Measurements from ENCODE around the gene WNT9A.

The WNT9A gene

DNA sequence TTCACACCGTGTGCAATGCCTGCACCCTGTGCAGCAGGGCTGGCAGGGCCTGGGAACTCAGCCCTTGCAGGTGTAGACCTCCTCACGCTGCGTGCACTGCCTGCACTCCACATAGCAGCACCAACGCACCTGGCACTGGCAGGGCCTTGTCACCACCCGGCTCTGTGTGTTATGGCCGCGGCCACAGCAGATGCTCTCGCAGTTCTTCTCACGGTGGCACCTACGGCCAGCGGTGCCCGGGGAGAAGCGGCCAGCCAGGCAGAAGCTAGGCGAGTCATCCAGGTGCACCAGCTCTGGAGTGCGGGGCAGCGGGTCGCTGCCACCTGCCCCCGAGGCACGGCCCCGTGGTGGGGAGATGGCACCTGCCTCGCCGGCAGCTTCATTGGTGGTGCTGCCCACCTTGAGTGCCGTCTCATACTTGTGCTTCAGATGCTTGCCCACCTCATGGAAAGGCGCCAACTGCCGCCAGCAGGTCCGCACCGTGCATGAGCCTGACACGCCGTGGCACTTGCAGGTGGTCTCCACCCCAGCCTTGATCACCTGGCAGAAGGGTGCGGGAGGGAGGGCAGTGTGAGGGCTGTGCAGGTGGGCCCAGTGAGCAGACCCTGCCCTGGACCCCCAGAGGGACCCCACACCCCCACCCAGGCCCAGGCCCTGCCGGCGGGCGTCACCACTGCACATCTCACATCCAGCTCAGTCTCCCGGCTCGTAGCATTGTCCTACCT lies 26.1 kb downstream of the WNT9A start:
- DNase-seq (ENCODE audit: low spot score in 2 of 2), result no peak
- Mint-ChIP-seq H3K27me3 (no peaks in the 10 kb centered on the region), H3K36me3 (ENCODE audit: insufficient read depth) (no peaks in the 10 kb centered on the region), H3K4me3 (no peak overlapping the region), H3K9me3 (no peaks in the 10 kb centered on the region), H3K27ac (ENCODE audit: low read depth) (no peak overlapping the region), H3K4me1 (no peaks in the 10 kb centered on the region)
- ATAC-seq (replicated peaks; ENCODE audit: extremely low read depth, poor library complexity, severe bottlenecking), result no peak

- no peak for ATAC-seq (replicated peaks; ENCODE audit: extremely low read depth, poor library complexity, severe bottlenecking)
- Mint-ChIP-seq H3K27me3 (no peaks in the 10 kb centered on the region), H3K4me3 (no peak overlapping the region), H3K9me3 (no peaks in the 10 kb centered on the region), H3K27ac (ENCODE audit: low read depth) (no peak overlapping the region), H3K4me1 (no peaks in the 10 kb centered on the region), H3K36me3 (ENCODE audit: insufficient read depth) (no peaks in the 10 kb centered on the region)
- no peak for DNase-seq (ENCODE audit: low spot score in 2 of 2)
Observed at GRCh38 chr1:227920896-227921295, 26.8 kb downstream of the WNT9A start.

GRCh38 chr1:227920426-227920825 lies 27.3 kb downstream of the WNT9A start:
- no peaks in the 10 kb centered on the region for H3K9me3 Mint-ChIP-seq
- H3K4me1 Mint-ChIP-seq, result no peaks in the 10 kb centered on the region
- no peak overlapping the region for H3K4me3 Mint-ChIP-seq
- DNase-seq (ENCODE audit: low spot score in 2 of 2), result no peak
- H3K27ac Mint-ChIP-seq (ENCODE audit: low read depth), result no peak overlapping the region
- H3K27me3 Mint-ChIP-seq, result no peaks in the 10 kb centered on the region
- no peak for ATAC-seq (replicated peaks; ENCODE audit: extremely low read depth, poor library complexity, severe bottlenecking)
- no peaks in the 10 kb centered on the region for H3K36me3 Mint-ChIP-seq (ENCODE audit: insufficient read depth)

- H3K36me3 Mint-ChIP-seq (ENCODE audit: insufficient read depth), result no peaks in the 10 kb centered on the region
- ATAC-seq (replicated peaks; ENCODE audit: extremely low read depth, poor library complexity, severe bottlenecking) (no peak), DNase-seq (ENCODE audit: low spot score in 2 of 2) (no peak)
- no peak overlapping the region for H3K4me3 Mint-ChIP-seq
- H3K4me1 Mint-ChIP-seq, result no peaks in the 10 kb centered on the region
- no peak overlapping the region for H3K27ac Mint-ChIP-seq (ENCODE audit: low read depth)
- no peaks in the 10 kb centered on the region for H3K9me3 Mint-ChIP-seq
- no peaks in the 10 kb centered on the region for H3K27me3 Mint-ChIP-seq
Observed at GRCh38 chr1:227919906-227920305, 27.8 kb downstream of the WNT9A start.

- no peaks in the 10 kb centered on the region for H3K27me3 Mint-ChIP-seq
- no peaks in the 10 kb centered on the region for H3K9me3 Mint-ChIP-seq
- ATAC-seq (replicated peaks; ENCODE audit: extremely low read depth, poor library complexity, severe bottlenecking) (no peak), DNase-seq (ENCODE audit: low spot score in 2 of 2) (no peak)
- H3K4me1 Mint-ChIP-seq, result no peaks in the 10 kb centered on the region
- no peak overlapping the region for H3K27ac Mint-ChIP-seq (ENCODE audit: low read depth)
- H3K4me3 Mint-ChIP-seq, result no peak overlapping the region
- no peaks in the 10 kb centered on the region for H3K36me3 Mint-ChIP-seq (ENCODE audit: insufficient read depth)
Observed at GRCh38 chr1:227918736-227919135, 29.0 kb downstream of the WNT9A start.

GRCh38 chr1:227918083-227918700 lies 29.5 kb downstream of the WNT9A start:
- Mint-ChIP-seq H3K9me3 (no peaks in the 10 kb centered on the region), H3K4me3 (no peak overlapping the region), H3K27ac (ENCODE audit: low read depth) (no peak overlapping the region), H3K36me3 (ENCODE audit: insufficient read depth) (no peaks in the 10 kb centered on the region), H3K27me3 (no peaks in the 10 kb centered on the region), H3K4me1 (no peaks in the 10 kb centered on the region)
- ATAC-seq (replicated peaks; ENCODE audit: extremely low read depth, poor library complexity, severe bottlenecking) (no peak), DNase-seq (ENCODE audit: low spot score in 2 of 2) (no peak)

- H3K27ac Mint-ChIP-seq (ENCODE audit: low read depth), result no peak overlapping the region
- no peak overlapping the region for H3K4me3 Mint-ChIP-seq
- no peaks in the 10 kb centered on the region for H3K9me3 Mint-ChIP-seq
- ATAC-seq (replicated peaks; ENCODE audit: extremely low read depth, poor library complexity, severe bottlenecking) (no peak), DNase-seq (ENCODE audit: low spot score in 2 of 2) (no peak)
- no peaks in the 10 kb centered on the region for H3K36me3 Mint-ChIP-seq (ENCODE audit: insufficient read depth)
- peaks cover 4% of the 10 kb centered on the region for H3K27me3 Mint-ChIP-seq
- H3K4me1 Mint-ChIP-seq, result no peaks in the 10 kb centered on the region
Observed at GRCh38 chr1:227917081-227917950, 30.4 kb downstream of the WNT9A start.

GRCh38 chr1:227916655-227917054 lies 31.1 kb downstream of the WNT9A start:
- Mint-ChIP-seq H3K9me3 (no peaks in the 10 kb centered on the region), H3K27ac (ENCODE audit: low read depth) (no peak overlapping the region), H3K27me3 (peaks cover 10% of the 10 kb centered on the region), H3K4me3 (no peak overlapping the region), H3K4me1 (no peaks in the 10 kb centered on the region), H3K36me3 (ENCODE audit: insufficient read depth) (no peaks in the 10 kb centered on the region)
- ATAC-seq (replicated peaks; ENCODE audit: extremely low read depth, poor library complexity, severe bottlenecking) (no peak), DNase-seq (ENCODE audit: low spot score in 2 of 2) (no peak)

DNA sequence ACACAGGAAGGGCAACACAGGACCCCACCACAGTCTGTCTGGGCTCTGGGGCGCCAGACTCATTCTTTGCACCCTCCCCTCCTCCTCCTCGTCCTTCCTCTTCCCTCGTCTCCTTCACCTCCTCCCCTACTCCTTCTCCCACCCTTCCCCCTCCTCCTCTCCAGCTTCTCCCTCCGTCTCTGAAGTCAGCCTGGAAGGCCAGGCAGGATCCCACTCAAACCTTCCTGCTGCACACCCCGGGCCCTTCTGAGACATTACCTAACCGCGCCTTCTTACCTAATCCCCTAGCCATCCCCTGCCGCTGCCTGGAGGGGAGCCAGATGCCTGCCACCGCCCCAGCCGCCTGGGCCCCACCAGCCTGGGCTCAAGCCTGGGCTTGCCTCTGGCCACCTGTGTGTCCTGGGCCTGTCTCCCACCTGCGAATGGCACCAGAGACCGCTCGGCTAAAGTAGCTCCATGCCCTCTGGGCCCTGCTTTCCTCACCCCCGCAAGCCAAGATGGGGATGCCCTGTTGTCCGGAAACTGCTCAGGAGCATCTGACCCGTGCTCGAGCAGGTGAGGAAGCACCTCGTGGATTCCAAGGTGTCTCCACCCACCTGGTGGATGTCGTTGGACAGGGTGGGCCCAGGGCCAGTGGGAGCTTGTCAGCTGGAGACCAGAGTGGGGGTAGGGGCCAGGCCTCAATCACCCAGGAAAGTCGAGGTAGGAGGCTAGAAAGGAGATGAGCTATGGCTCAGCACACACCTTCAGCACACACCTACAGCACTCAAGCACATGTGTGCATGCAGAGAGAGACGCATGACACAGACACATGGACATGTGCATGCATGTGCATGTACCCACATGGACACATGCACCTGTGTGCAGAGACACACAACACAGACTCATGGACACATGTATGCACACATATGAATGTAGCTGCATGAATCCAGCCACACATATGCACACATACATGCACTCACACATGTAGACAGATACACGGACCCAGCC lies 31.9 kb downstream of the WNT9A start:
- DNase-seq (ENCODE audit: low spot score in 2 of 2) (no peak), ATAC-seq (replicated peaks; ENCODE audit: extremely low read depth, poor library complexity, severe bottlenecking) (no peak)
- no peak overlapping the region for H3K4me3 Mint-ChIP-seq
- H3K27ac Mint-ChIP-seq (ENCODE audit: low read depth), result no peak overlapping the region
- no peaks in the 10 kb centered on the region for H3K36me3 Mint-ChIP-seq (ENCODE audit: insufficient read depth)
- H3K27me3 Mint-ChIP-seq, result peaks cover 10% of the 10 kb centered on the region
- H3K9me3 Mint-ChIP-seq, result no peaks in the 10 kb centered on the region
- no peaks in the 10 kb centered on the region for H3K4me1 Mint-ChIP-seq

DNA sequence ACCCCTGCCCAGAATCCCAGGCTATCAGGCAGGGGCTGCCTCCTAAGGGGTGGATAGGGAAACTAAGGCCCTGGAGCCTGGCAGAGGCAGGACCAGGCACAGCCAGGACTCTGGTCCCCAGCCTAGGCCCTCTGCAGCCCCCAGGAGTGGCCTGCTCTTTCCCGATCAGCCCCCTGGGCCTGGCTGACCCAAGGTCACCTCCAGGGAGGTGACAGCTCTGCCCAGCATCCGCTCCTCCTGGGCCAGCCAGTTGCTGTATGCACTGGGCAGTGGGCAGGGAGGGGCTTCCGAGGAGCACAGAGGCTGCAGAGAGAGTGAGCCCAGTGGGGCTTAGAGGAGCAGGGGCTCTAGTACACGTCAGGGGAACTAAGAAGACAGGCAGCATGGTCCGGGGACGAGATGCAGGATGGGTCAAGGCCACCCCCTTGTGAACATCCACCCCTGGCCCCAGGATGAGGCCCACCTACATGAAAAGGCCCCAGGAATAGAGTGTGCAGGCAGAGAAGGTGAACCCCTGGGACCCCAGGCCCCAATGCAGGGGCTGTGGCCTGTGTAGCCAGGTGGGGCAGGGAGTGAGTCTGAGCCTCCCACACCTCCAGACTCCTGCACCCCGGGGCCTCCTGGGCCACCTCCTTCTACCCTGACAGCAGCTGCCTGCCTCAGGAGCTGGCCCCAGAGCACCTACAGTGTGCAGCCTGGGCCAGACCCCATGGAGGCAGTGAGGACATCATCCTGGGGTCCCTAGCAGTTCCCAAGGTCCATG lies 32.8 kb downstream of the WNT9A start:
- Mint-ChIP-seq H3K9me3 (no peaks in the 10 kb centered on the region), H3K36me3 (ENCODE audit: insufficient read depth) (no peaks in the 10 kb centered on the region), H3K4me1 (no peaks in the 10 kb centered on the region), H3K4me3 (no peak overlapping the region), H3K27me3 (peaks cover 10% of the 10 kb centered on the region), H3K27ac (ENCODE audit: low read depth) (no peak overlapping the region)
- ATAC-seq (replicated peaks; ENCODE audit: extremely low read depth, poor library complexity, severe bottlenecking) (no peak), DNase-seq (ENCODE audit: low spot score in 2 of 2) (no peak)

DNA sequence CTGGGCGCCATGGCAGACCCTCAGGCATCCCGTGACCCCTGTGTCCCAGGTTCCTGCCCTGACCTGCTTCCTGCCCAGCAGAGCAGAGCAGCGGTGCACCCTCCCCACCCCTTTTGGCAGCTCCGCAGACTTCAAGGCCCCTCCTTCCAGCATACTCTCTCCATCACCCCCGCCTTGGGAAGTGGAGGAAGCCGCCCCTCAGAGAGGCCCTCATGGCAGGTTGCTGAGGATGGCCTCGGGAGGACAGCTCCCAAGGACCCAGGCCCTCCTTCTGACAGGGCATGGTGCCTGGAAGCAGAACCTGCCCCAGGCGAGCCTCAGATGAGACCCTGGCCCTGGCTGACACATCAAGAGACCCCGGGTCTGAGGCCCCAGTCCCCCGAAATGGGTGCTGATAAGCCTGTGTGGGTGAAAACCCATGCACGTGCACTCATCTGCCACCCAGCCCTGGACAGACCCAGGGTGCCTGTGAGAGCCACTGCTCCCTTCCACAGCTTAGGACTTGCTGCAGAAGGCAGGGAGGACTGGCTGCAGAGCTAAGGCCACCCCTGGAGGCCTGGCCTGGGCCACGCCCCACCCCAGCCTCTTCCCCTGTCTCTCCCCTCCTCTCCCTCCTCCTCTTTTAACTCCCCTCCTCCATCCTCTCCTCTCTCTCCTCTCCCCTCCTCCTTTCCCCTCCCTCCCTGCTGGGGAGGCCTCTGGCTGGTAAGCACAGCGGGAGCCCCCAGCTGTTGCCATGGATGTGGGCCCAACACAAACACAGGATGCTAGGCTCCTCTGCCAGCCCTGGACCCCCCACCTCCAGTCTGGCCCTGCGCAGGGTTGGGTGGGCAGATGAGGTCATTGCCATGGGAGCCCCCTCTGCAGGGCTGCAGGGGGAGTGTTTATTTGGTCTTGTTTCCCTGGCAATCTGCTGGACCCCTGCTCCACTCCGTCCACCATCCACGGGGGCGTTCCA lies 33.7 kb downstream of the WNT9A start:
- H3K27ac Mint-ChIP-seq (ENCODE audit: low read depth), result no peak overlapping the region
- H3K9me3 Mint-ChIP-seq, result no peaks in the 10 kb centered on the region
- peaks cover 10% of the 10 kb centered on the region for H3K27me3 Mint-ChIP-seq
- no peak for ATAC-seq (replicated peaks; ENCODE audit: extremely low read depth, poor library complexity, severe bottlenecking)
- no peak for DNase-seq (ENCODE audit: low spot score in 2 of 2)
- no peaks in the 10 kb centered on the region for H3K36me3 Mint-ChIP-seq (ENCODE audit: insufficient read depth)
- H3K4me1 Mint-ChIP-seq, result peaks cover 4% of the 10 kb centered on the region
- H3K4me3 Mint-ChIP-seq, result no peak overlapping the region

All from central memory CD8-positive, alpha-beta T cell (primary cell).